Measurements from ENCODE around the gene TUFT1.

The TUFT1 gene, protein sequence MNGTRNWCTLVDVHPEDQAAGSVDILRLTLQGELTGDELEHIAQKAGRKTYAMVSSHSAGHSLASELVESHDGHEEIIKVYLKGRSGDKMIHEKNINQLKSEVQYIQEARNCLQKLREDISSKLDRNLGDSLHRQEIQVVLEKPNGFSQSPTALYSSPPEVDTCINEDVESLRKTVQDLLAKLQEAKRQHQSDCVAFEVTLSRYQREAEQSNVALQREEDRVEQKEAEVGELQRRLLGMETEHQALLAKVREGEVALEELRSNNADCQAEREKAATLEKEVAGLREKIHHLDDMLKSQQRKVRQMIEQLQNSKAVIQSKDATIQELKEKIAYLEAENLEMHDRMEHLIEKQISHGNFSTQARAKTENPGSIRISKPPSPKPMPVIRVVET

GRCh38 chr1:151540021-151540981, at the start of gene TUFT1:
TUFT1 (plus strand) TSS chr1:151540309; CDS start chr1:151540367, 58 bp downstream.
- peak within 1 kb of the TSS; percentile 79 for H3K4me3 ChIP-seq
- H3K9ac ChIP-seq (ENCODE audit: insufficient read length): peak within 1 kb of the TSS; percentile 50
- H3K9me3 ChIP-seq (ENCODE audit: low read depth, low read length): no peaks in the 10 kb centered on the region
- no peaks in the 10 kb centered on the region for H3K36me3 ChIP-seq (ENCODE audit: insufficient read depth, low read length)
- H3K27ac ChIP-seq: no peak within 1 kb of the TSS
- TF ChIP-seq EZH2 (IDR thresholded peaks at IDR 0.05): no peak
- TF ChIP-seq FOXP2 (optimal IDR thresholded peaks at IDR 0.05; ENCODE audit: control extremely low read depth, extremely low read length, insufficient read depth): peak; percentile 77
- TF ChIP-seq POLR2AphosphoS5 (IDR thresholded peaks at IDR 0.05; ENCODE audit: borderline replicate concordance, low read depth, low read length): peak; percentile 84
- DNase-seq (ENCODE audit: low read depth, low spot score): peak; percentile 50

DNA sequence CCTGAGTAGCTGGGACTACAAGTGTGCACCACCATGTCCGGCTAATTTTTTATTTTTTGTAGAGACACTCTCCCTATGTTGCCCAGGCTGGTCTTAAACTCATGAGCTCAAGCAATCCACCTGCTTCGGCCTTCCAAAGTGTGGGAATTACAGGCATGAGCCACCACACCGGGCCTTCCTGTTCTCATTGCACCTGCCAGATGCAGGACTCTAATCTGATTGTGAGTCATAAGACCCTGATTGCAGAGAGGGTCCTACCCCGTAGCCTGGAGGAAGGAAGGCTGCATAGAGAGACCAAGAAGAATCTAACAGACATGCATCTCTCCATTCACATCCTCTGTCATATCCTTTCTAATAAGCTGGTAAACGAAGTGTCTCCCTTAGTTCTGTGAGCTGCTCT, 48.5 kb upstream of the TUFT1 start:
- no peaks in the 10 kb centered on the region for H3K9me3 ChIP-seq (ENCODE audit: low read depth, low read length)
- TF ChIP-seq POLR2AphosphoS5 (IDR thresholded peaks at IDR 0.05; ENCODE audit: borderline replicate concordance, low read depth, low read length): no peak
- TF ChIP-seq FOXP2 (optimal IDR thresholded peaks at IDR 0.05; ENCODE audit: control extremely low read depth, extremely low read length, insufficient read depth): no peak
- no peak for TF ChIP-seq EZH2 (IDR thresholded peaks at IDR 0.05)
- no peaks in the 10 kb centered on the region for H3K36me3 ChIP-seq (ENCODE audit: insufficient read depth, low read length)
- DNase-seq (ENCODE audit: low read depth, low spot score): no peak
- H3K4me3 ChIP-seq: no peak overlapping the region
- no peak overlapping the region for H3K9ac ChIP-seq (ENCODE audit: insufficient read length)
- no peak overlapping the region for H3K27ac ChIP-seq

- H3K9me3 ChIP-seq (ENCODE audit: low read depth, low read length): no peaks in the 10 kb centered on the region
- no peaks in the 10 kb centered on the region for H3K36me3 ChIP-seq (ENCODE audit: insufficient read depth, low read length)
- DNase-seq (ENCODE audit: low read depth, low spot score): no peak
- H3K27ac ChIP-seq: no peak overlapping the region
- H3K9ac ChIP-seq (ENCODE audit: insufficient read length): no peak overlapping the region
- TF ChIP-seq POLR2AphosphoS5 (IDR thresholded peaks at IDR 0.05; ENCODE audit: borderline replicate concordance, low read depth, low read length): no peak
- no peak for TF ChIP-seq EZH2 (IDR thresholded peaks at IDR 0.05)
- TF ChIP-seq FOXP2 (optimal IDR thresholded peaks at IDR 0.05; ENCODE audit: control extremely low read depth, extremely low read length, insufficient read depth): no peak
- H3K4me3 ChIP-seq: no peak overlapping the region
Observed at GRCh38 chr1:151492120-151492519, 48.0 kb upstream of the TUFT1 start.

GRCh38 chr1:151493042-151493441, 47.1 kb upstream of the TUFT1 start:
- no peak for DNase-seq (ENCODE audit: low read depth, low spot score)
- TF ChIP-seq POLR2AphosphoS5 (IDR thresholded peaks at IDR 0.05; ENCODE audit: borderline replicate concordance, low read depth, low read length): no peak
- TF ChIP-seq EZH2 (IDR thresholded peaks at IDR 0.05): no peak
- no peak for TF ChIP-seq FOXP2 (optimal IDR thresholded peaks at IDR 0.05; ENCODE audit: control extremely low read depth, extremely low read length, insufficient read depth)
- H3K27ac ChIP-seq: no peak overlapping the region
- H3K9ac ChIP-seq (ENCODE audit: insufficient read length): no peak overlapping the region
- no peaks in the 10 kb centered on the region for H3K36me3 ChIP-seq (ENCODE audit: insufficient read depth, low read length)
- H3K4me3 ChIP-seq: no peak overlapping the region
- H3K9me3 ChIP-seq (ENCODE audit: low read depth, low read length): no peaks in the 10 kb centered on the region

DNA sequence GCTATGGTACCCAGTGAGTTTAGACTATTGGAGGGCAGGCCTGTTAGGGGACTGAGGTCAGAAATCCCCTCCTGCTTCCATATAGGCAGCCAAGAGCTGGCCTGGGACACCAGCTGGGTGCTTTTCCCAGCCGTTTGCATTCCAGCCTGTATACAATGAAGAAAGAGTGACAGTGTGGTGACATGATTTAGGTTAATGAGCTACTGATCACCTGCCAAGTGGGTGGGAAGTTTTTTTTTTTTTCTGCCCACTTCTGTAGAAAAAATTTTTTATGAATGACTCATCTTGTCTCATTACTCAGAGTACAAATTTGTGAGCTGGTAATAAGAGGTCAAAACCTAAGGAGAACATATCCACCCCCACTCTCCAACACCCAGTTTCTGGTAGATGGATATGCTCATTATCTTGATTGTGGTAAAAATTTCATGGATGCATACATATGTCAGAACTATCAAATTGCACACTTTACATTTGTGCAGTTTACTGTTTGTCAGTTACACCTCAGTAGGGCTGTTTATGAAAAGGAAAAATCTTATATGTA, 45.3 kb upstream of the TUFT1 start:
- TF ChIP-seq FOXP2 (optimal IDR thresholded peaks at IDR 0.05; ENCODE audit: control extremely low read depth, extremely low read length, insufficient read depth) (no peak), EZH2 (IDR thresholded peaks at IDR 0.05) (no peak), POLR2AphosphoS5 (IDR thresholded peaks at IDR 0.05; ENCODE audit: borderline replicate concordance, low read depth, low read length) (no peak)
- Histone ChIP-seq H3K9ac (ENCODE audit: insufficient read length) (no peak overlapping the region), H3K4me3 (no peak overlapping the region), H3K36me3 (ENCODE audit: insufficient read depth, low read length) (no peaks in the 10 kb centered on the region), H3K9me3 (ENCODE audit: low read depth, low read length) (no peaks in the 10 kb centered on the region), H3K27ac (no peak overlapping the region)
- no peak for DNase-seq (ENCODE audit: low read depth, low spot score)

DNA sequence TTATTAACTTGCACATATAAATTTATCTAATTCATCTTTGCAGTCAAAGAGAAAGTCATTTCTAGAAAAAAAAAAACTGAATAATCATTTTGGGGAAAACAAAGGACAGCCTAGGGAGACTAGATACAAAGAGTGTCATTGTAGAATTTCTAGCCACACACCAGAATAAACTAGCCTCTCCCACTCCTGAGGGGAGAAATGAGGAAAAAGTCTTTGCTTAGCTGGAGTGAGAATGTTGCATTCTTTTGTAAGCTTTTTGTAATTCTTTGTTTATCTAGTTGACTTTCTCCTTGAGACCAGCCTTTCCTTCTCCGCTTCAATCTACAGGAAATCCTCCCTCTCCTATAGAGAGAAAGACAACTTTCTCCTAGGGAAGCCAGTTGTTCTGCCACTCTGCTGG, 44.8 kb upstream of the TUFT1 start:
- no peak for TF ChIP-seq FOXP2 (optimal IDR thresholded peaks at IDR 0.05; ENCODE audit: control extremely low read depth, extremely low read length, insufficient read depth)
- Histone ChIP-seq H3K9me3 (ENCODE audit: low read depth, low read length) (no peaks in the 10 kb centered on the region), H3K27ac (peak overlapping the region; percentile 59; the same call in 1 of the 2 replicates), H3K4me3 (no peak overlapping the region), H3K36me3 (ENCODE audit: insufficient read depth, low read length) (no peaks in the 10 kb centered on the region), H3K9ac (ENCODE audit: insufficient read length) (no peak overlapping the region)
- DNase-seq (ENCODE audit: low read depth, low spot score): no peak

DNA sequence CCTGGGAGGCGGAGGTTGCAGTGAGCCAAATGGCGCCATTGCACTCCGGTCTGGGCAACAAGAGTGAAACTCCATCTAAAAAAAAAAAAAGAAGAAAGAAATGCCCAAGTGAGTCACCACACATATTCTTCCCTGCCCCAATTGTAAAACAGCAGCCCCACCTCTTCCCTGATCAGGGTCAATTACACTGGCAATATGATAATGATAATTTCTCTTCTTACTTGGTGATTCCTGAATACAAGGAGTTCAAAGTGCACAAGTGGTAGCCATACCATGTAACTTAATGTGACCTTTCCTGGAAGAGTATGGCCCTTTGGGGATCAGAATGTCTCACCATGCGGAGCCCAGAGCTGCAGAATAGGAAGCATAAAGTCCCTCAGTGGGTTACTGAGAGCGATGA, 40.7 kb upstream of the TUFT1 start:
- Histone ChIP-seq H3K4me3 (no peak overlapping the region), H3K36me3 (ENCODE audit: insufficient read depth, low read length) (no peaks in the 10 kb centered on the region), H3K27ac (no peak overlapping the region), H3K9me3 (ENCODE audit: low read depth, low read length) (no peaks in the 10 kb centered on the region), H3K9ac (ENCODE audit: insufficient read length) (no peak overlapping the region)
- DNase-seq (ENCODE audit: low read depth, low spot score): no peak
- TF ChIP-seq POLR2AphosphoS5 (IDR thresholded peaks at IDR 0.05; ENCODE audit: borderline replicate concordance, low read depth, low read length) (no peak), EZH2 (IDR thresholded peaks at IDR 0.05) (no peak), FOXP2 (optimal IDR thresholded peaks at IDR 0.05; ENCODE audit: control extremely low read depth, extremely low read length, insufficient read depth) (no peak)

DNA sequence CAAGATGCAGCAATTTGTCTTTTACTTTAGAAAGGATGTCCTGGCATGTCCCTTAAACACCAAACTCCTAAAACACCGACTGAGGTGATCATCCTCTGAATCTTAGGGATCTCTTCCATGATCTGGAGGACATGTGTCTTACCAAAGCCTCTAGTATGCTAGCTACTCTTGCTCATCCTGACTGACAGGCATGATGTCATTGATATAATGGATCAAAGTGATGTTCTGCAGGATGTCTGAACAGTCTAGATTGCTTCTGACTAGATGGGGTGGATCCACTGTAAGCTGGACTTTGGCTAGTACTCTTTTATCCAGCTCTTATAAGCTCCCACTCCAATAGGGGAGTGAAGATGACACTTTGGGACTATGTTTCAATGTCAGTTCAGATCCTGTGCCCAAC, 40.2 kb upstream of the TUFT1 start:
- Histone ChIP-seq H3K9me3 (ENCODE audit: low read depth, low read length) (no peaks in the 10 kb centered on the region), H3K9ac (ENCODE audit: insufficient read length) (no peak overlapping the region), H3K27ac (no peak overlapping the region), H3K4me3 (no peak overlapping the region), H3K36me3 (ENCODE audit: insufficient read depth, low read length) (no peaks in the 10 kb centered on the region)
- TF ChIP-seq EZH2 (IDR thresholded peaks at IDR 0.05): no peak
- no peak for DNase-seq (ENCODE audit: low read depth, low spot score)
